WTC11 (cell line): Measurements from ENCODE around the gene SLC19A1. TPM values are rescaled to one million over a fixed set of nuclear protein-coding genes. Genes with fewer than 3 reads are reported as not detected.
A peak's percentile ranks its signal among the peaks of the same experiment; 100 is the strongest.

Experiments
- ATAC-seq: fragments of 200-7000 bp; cut with Tn5 transposase; 2 replicates; pipeline ENCODE4 v1.10.0; 2021; ENCODE audit warnings: mild to moderate bottlenecking, moderate library complexity
- CTCF ChIA-PET: fragments of 300-600 bp; sonication (Branson Sonifier 250); formaldehyde crosslinking; loops from one replicate; lab custom pipeline; 2021; ENCODE audit warnings: antibody characterized with exemption; lab: Charles Lee
- POLR2A ChIA-PET: fragments of 350-600 bp; sonication (Branson Sonifier 250); formaldehyde crosslinking; loops from one replicate; lab custom pipeline; 2021; ENCODE audit warnings: antibody characterized with exemption; lab: Charles Lee
- DNase-seq: peaks from one replicate; pipeline ENCODE4 v3.0.0; 2021; ENCODE audit warnings: low spot score
- H3K27ac Mint-ChIP-seq: 2 replicates; pipeline ENCODE4 v1.8.0; 2021; ENCODE audit warnings: mixed read lengths
- H3K27me3 Mint-ChIP-seq: 2 replicates; pipeline ENCODE4 v1.8.0; 2021; ENCODE audit warnings: low read depth, mild to moderate bottlenecking, moderate library complexity, mixed read lengths
- H3K36me3 Mint-ChIP-seq: 2 replicates; pipeline ENCODE4 v1.8.0; 2021; ENCODE audit warnings: mixed read lengths
- H3K4me1 Mint-ChIP-seq: 2 replicates; pipeline ENCODE4 v1.8.0; 2022; ENCODE audit warnings: mixed read lengths
- H3K4me3 Mint-ChIP-seq: 2 replicates; pipeline ENCODE4 v1.8.0; 2021; ENCODE audit warnings: mild to moderate bottlenecking, moderate library complexity, mixed read lengths
- H3K9me3 Mint-ChIP-seq: 2 replicates; pipeline ENCODE4 v1.8.0; 2021; ENCODE audit warnings: mixed read lengths
- AFF4 ChIP-seq: sonication (generic); formaldehyde crosslinking; IDR thresholded peaks from 2 replicates; pipeline ENCODE4 v1.8.1; 2023; ENCODE audit warnings: mild to moderate bottlenecking, missing genetic modification reagents, borderline replicate concordance
- AR ChIP-seq: fragments of 250-450 bp; sonication (Bioruptor Pico); IDR thresholded peaks from 2 replicates; pipeline ENCODE4 v1.9.0; 2021; ENCODE audit warnings: mild to moderate bottlenecking
- E2F4 ChIP-seq: sonication (generic); formaldehyde crosslinking; IDR thresholded peaks from 2 replicates; pipeline ENCODE4 v1.8.1; 2022; ENCODE audit warnings: low read depth, mild to moderate bottlenecking, moderate library complexity, missing genetic modification reagents, borderline replicate concordance
- GABPB1 ChIP-seq: sonication (generic); formaldehyde crosslinking; IDR thresholded peaks from 2 replicates; pipeline ENCODE4 v1.8.1; 2023; ENCODE audit warnings: mild to moderate bottlenecking, missing genetic modification reagents
- NFE2L1 ChIP-seq: sonication (generic); formaldehyde crosslinking; IDR thresholded peaks from 2 replicates; pipeline ENCODE4 v1.8.1; 2023; ENCODE audit warnings: missing genetic modification reagents
- PRRX2 ChIP-seq: fragments of 250-450 bp; sonication (Bioruptor Pico); IDR thresholded peaks from 2 replicates; pipeline ENCODE4 v1.8.0; 2021; ENCODE audit warnings: mild to moderate bottlenecking
- SOX15 ChIP-seq: fragments of 250-450 bp; sonication (Bioruptor Pico); IDR thresholded peaks from 2 replicates; pipeline ENCODE4 v1.9.0; 2021; ENCODE audit warnings: mild to moderate bottlenecking
- STAT6 ChIP-seq: sonication (generic); formaldehyde crosslinking; conservative IDR thresholded peaks from 2 replicates; pipeline ENCODE4 v1.8.1; 2023; ENCODE audit warnings: mild to moderate bottlenecking, low read depth, missing genetic modification reagents, moderate library complexity
- ZNF232 ChIP-seq: sonication (generic); formaldehyde crosslinking; IDR thresholded peaks from 2 replicates; pipeline ENCODE4 v1.8.0; 2022; ENCODE audit warnings: mild to moderate bottlenecking, missing genetic modification reagents
- ZNF281 ChIP-seq: sonication (generic); formaldehyde crosslinking; IDR thresholded peaks from 2 replicates; pipeline ENCODE4 v1.8.0; 2023; ENCODE audit warnings: mild to moderate bottlenecking, missing genetic modification reagents
- ZNF396 ChIP-seq: fragments of 250-450 bp; sonication (Bioruptor Pico); IDR thresholded peaks from 2 replicates; pipeline ENCODE4 v1.8.0; 2021; ENCODE audit warnings: mild to moderate bottlenecking, moderate library complexity, borderline replicate concordance
- ZNF671 ChIP-seq: fragments of 250-450 bp; sonication (Bioruptor Pico); IDR thresholded peaks from 2 replicates; pipeline ENCODE4 v1.8.0; 2021; ENCODE audit warnings: mild to moderate bottlenecking
- total RNA-seq: library from RNA; stranded (reverse); gene quantifications from 3 replicates; pipeline ENCODE4 v1.2.3, GENCODE V29; 2021

The SLC19A1 gene
- total RNA-seq, 1 experiment from 2014 or later = 29.8 TPM

- DNase-seq (peak; percentile 8), ATAC-seq (no peak)
- peaks cover 38% of the 10 kb centered on the region for H3K9me3 Mint-ChIP-seq
- TF ChIP-seq E2F4 (CRISPR knock-in tag) = no peak
- TF ChIP-seq STAT6 (CRISPR knock-in tag) = no peak
- no peak for TF ChIP-seq SOX15 (CRISPR knock-in tag)
- no peak for TF ChIP-seq NFE2L1
- no peak for TF ChIP-seq ZNF232
- no peak for TF ChIP-seq ZNF671 (CRISPR knock-in tag)
- no peak for TF ChIP-seq ZNF281 (CRISPR knock-in tag)
- TF ChIP-seq GABPB1 (CRISPR knock-in tag) = no peak
- TF ChIP-seq AR (CRISPR knock-in tag) = no peak
- no peak for TF ChIP-seq AFF4 (CRISPR knock-in tag)
- no peak for TF ChIP-seq ZNF396 (CRISPR knock-in tag)
- TF ChIP-seq PRRX2 (CRISPR knock-in tag) = no peak
- no peak overlapping the region for H3K4me3 Mint-ChIP-seq
- POLR2A ChIA-PET = interaction anchor here (1.3 kb wide), 1 partner anchor 9 kb away, joined by 4 read pairs; no protein-coding TSS in a partner anchor
- CTCF ChIA-PET = no interaction called here
- H3K4me1 Mint-ChIP-seq = no peaks in the 10 kb centered on the region
- H3K27me3 Mint-ChIP-seq = peaks cover 27% of the 10 kb centered on the region
- H3K27ac Mint-ChIP-seq = no peak overlapping the region
- H3K36me3 Mint-ChIP-seq = peaks cover 15% of the 10 kb centered on the region
Observed at GRCh38 chr21:45581322-45581712, 39.1 kb upstream of the SLC19A1 start.
